Activated CD8-positive, alpha-beta T cell treated with anti-CD3 and anti-CD28 coated beads for 36 hours (primary cell): Measurements from ENCODE around the gene IL36B. TPM values are rescaled to one million over a fixed set of nuclear protein-coding genes. Genes with fewer than 3 reads are reported as not detected.

Source experiments
- ATAC-seq: fragments of 200-7000 bp; cut with Tn5 transposase; one replicate; pipeline ENCODE4 v1.10.0; 2021; ENCODE audit warnings: mild to moderate bottlenecking, moderate library complexity
- CTCF ChIA-PET: fragments of 350-600 bp; sonication (Branson Sonifier 250); formaldehyde crosslinking; loops from one replicate; lab custom pipeline; 2021; ENCODE audit warnings: antibody characterized with exemption; lab: Charles Lee
- POLR2A ChIA-PET: fragments of 350-600 bp; sonication (Branson Sonifier 250); formaldehyde crosslinking; loops from one replicate; lab custom pipeline; 2021; ENCODE audit warnings: antibody characterized with exemption; lab: Charles Lee
- DNase-seq: peaks from one replicate; pipeline ENCODE4 v3.0.0-alpha.2; 2020
- H3K27ac Mint-ChIP-seq: one replicate; pipeline ENCODE4 v1.8.0; 2021; ENCODE audit warnings: mild to moderate bottlenecking, mixed read lengths
- H3K27me3 Mint-ChIP-seq: one replicate; pipeline ENCODE4 v1.8.0; 2021; ENCODE audit warnings: mixed read lengths
- H3K36me3 Mint-ChIP-seq: one replicate; pipeline ENCODE4 v1.8.0; 2021; ENCODE audit warnings: low read depth, mixed read lengths
- H3K4me1 Mint-ChIP-seq: one replicate; pipeline ENCODE4 v1.8.0; 2021; ENCODE audit warnings: low read depth, mixed read lengths
- H3K4me3 Mint-ChIP-seq: one replicate; pipeline ENCODE4 v1.8.0; 2021; ENCODE audit warnings: mild to moderate bottlenecking, moderate library complexity, mixed read lengths
- H3K9me3 Mint-ChIP-seq: one replicate; pipeline ENCODE4 v1.8.0; 2021; ENCODE audit warnings: mixed read lengths
- intact Hi-C: fragments of 100-400 bp; cut with micrococcal nuclease; formaldehyde crosslinking; loops from one replicate; pipeline ENCODE4 v1.10.0; 2022
- total RNA-seq, 2 experiments: library from RNA; stranded (reverse); gene quantifications; one replicate each; pipeline ENCODE4 v1.2.3, GENCODE V29; 2021
- TF ChIP-seq, protein P1 (sequence below): fragments of 200-600 bp; IDR thresholded peaks from one replicate; pipeline ENCODE4 v1.8.0; 2022; ENCODE audit warnings: antibody characterized with exemption, mild to moderate bottlenecking

Gene IL36B
- total RNA-seq, 2 experiments from 2014 or later, result not detected

DNA sequence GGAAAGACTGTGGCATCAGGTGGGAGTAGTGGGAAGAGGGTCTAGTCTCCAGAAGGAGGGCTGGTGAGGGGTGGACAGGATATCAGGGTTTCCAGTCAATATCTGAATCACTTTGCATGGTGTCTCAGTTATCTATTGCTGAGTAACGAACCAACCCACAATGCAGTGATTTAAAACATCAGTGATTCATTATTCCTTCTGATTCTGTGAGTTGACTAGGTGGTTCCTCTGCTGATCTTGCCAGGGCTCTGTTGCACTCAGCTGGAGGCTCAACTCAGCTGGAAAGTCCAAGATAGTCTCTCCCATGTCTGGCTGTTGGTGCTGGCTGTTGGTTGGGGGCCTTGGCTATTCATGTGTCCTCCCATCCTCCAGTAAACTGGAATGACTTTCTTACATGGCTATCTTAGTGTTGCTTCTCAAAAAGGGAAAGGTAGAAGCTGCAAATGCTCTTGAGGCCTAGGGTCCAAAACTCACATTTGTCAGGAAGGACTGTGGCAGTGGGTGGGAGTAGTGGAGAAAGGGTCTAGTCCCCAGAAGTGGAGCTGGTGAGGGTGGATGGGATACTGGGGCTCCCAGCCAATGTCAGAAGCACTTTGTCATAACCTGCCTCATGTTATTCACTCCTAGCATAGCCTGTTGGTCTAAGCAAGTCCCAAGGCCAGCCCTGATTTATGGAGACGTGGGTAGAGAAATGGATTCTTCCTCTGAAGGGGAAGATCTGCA is 29.0 kb upstream of the IL36B start:
- Mint-ChIP-seq H3K4me1 (peaks cover 8% of the 10 kb centered on the region), H3K27ac (no peak overlapping the region), H3K4me3 (no peak overlapping the region), H3K9me3 (no peaks in the 10 kb centered on the region), H3K27me3 (no peaks in the 10 kb centered on the region), H3K36me3 (no peaks in the 10 kb centered on the region)
- CTCF ChIA-PET, result interaction anchor here (1.1 to 12.3 kb wide), 6 partner anchors 37 to 289 kb away, joined by 3 to 190 read pairs (median 6); no protein-coding TSS in a partner anchor
- POLR2A ChIA-PET, result interaction anchor here (0.6 kb wide), 2 partner anchors 11 to 530 kb away, joined by 3 read pairs; no protein-coding TSS in a partner anchor
- intact Hi-C loops, result no loop called here
- TF ChIP-seq, protein P1, sequence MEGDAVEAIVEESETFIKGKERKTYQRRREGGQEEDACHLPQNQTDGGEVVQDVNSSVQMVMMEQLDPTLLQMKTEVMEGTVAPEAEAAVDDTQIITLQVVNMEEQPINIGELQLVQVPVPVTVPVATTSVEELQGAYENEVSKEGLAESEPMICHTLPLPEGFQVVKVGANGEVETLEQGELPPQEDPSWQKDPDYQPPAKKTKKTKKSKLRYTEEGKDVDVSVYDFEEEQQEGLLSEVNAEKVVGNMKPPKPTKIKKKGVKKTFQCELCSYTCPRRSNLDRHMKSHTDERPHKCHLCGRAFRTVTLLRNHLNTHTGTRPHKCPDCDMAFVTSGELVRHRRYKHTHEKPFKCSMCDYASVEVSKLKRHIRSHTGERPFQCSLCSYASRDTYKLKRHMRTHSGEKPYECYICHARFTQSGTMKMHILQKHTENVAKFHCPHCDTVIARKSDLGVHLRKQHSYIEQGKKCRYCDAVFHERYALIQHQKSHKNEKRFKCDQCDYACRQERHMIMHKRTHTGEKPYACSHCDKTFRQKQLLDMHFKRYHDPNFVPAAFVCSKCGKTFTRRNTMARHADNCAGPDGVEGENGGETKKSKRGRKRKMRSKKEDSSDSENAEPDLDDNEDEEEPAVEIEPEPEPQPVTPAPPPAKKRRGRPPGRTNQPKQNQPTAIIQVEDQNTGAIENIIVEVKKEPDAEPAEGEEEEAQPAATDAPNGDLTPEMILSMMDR, result no peak
- DNase-seq (no peak), ATAC-seq (no peak)

DNA sequence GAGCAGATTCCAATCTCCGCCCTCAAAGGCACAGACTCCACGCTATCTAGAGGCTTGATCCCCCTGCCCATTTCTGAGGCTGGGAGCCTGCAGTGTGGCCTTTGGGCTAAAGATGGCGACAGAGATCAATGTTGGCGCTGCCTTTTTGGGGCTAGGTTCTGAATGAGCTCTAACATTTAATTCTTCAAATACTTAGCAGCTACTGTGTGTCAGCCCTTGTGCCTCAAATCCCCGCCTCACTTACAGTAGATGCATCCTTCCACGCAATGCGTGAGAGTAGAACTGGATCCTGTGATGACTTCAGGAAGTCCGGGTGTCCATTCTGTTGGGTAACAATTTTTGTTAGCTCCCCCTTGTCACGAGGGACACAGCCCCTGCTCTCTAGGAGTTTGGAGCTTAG is 27.5 kb upstream of the IL36B start:
- ATAC-seq, result peak; percentile 81
- Mint-ChIP-seq H3K9me3 (no peaks in the 10 kb centered on the region), H3K4me3 (no peak overlapping the region), H3K4me1 (peaks cover 12% of the 10 kb centered on the region), H3K27ac (no peak overlapping the region), H3K36me3 (no peaks in the 10 kb centered on the region), H3K27me3 (no peaks in the 10 kb centered on the region)
- POLR2A ChIA-PET, result no interaction called here
- intact Hi-C loops, result no loop called here
- CTCF ChIA-PET, result interaction anchor here (0.6 to 12.3 kb wide), 55 partner anchors 8 to 342 kb away, joined by 3 to 190 read pairs (median 5); partner anchors contain the start of genes IL1F10, IL1RN, IL36RN and PSD4
- DNase-seq, result peak; percentile 67
- TF ChIP-seq, protein P1, result peak; percentile 87

DNA sequence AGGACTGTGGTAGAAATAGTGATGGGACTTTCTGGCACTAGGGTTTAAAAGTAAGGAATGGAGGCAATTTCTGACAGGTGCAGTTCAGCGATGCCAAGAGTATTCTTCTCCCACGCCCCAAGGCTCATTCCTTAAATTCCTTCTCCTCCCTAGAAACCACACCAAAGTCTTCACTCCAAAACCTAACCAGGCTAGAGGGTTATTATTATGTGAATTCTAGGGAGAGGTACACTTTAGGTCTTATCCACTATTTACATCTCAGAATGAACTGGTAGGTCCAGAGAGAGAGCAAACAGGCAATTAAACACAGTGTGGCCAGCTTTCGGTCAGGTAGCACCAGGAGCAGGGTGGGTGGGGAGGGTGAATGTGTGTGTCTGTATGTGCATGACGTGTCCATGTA is 26.5 kb upstream of the IL36B start:
- DNase-seq, result no peak
- intact Hi-C loops, result no loop called here
- ATAC-seq, result no peak
- ChIA-PET POLR2A (no interaction called here), CTCF (interaction anchor here (1.3 to 12.3 kb wide), 24 partner anchors 7 to 311 kb away, joined by 3 to 190 read pairs (median 8); partner anchors contain the start of gene IL1F10)
- Mint-ChIP-seq H3K4me1 (peaks cover 16% of the 10 kb centered on the region), H3K4me3 (no peak overlapping the region), H3K27ac (no peak overlapping the region), H3K27me3 (no peaks in the 10 kb centered on the region), H3K36me3 (no peaks in the 10 kb centered on the region), H3K9me3 (no peaks in the 10 kb centered on the region)
- TF ChIP-seq, protein P1, result no peak

DNA sequence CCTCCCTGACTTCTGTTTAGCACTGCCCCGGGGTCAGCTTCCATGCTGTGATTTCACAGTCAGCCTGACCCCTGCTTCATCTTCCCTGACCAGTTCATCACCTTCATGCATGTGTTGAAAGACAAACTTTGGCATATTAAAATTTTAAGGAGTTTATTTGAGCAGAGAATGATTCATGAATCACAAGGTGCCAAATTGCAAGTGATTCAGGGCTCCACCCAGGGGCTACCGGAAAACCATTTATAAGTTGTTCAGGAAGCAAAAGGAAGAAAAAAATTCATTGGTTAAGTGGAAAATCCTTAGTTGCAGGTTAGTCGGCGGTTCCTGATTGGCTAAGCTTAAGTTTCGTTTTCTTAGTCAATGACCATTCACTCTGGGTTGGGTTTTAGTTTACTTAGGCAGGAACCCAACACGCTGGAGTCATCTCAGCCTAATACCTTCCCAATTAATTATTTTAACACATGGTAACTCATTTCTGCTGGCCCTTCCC is 25.7 kb upstream of the IL36B start:
- CTCF ChIA-PET, result interaction anchor here (0.6 to 12.3 kb wide), 10 partner anchors 10 to 126 kb away, joined by 3 to 190 read pairs (median 19); partner anchors contain the start of gene IL1F10
- Mint-ChIP-seq H3K4me3 (no peak overlapping the region), H3K27ac (no peak overlapping the region), H3K36me3 (no peaks in the 10 kb centered on the region), H3K9me3 (no peaks in the 10 kb centered on the region), H3K4me1 (peaks cover 14% of the 10 kb centered on the region), H3K27me3 (no peaks in the 10 kb centered on the region)
- DNase-seq (no peak), ATAC-seq (no peak)
- intact Hi-C loops, result no loop called here
- TF ChIP-seq, protein P1, result no peak
- POLR2A ChIA-PET, result no interaction called here

DNA sequence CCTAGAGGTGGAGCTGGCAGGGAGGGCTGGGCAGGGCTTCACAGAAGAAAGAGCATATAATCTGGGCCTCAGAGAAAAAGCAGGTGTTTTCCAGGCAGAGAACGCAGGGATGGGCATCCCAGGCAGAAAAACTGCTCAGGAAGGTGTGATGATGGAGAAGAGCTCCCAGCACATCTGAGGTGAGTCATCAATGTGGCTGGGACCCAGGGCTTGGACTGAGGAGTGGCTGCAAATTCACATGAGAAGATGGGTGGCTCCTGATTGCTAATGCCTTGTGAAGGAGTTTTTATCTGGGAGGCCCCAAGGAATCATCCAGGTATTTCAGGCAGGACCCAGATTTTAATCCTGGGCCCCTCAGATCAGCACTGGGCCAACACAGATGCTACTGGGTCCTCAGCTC is 25.3 kb upstream of the IL36B start:
- H3K27me3 Mint-ChIP-seq, result no peaks in the 10 kb centered on the region
- POLR2A ChIA-PET, result no interaction called here
- ATAC-seq, result no peak
- no peak for DNase-seq
- CTCF ChIA-PET, result interaction anchor here (0.6 to 12.3 kb wide), 9 partner anchors 11 to 313 kb away, joined by 3 to 190 read pairs (median 4); no protein-coding TSS in a partner anchor
- intact Hi-C loops, result no loop called here
- H3K36me3 Mint-ChIP-seq, result no peaks in the 10 kb centered on the region
- H3K4me3 Mint-ChIP-seq, result no peak overlapping the region
- no peaks in the 10 kb centered on the region for H3K9me3 Mint-ChIP-seq
- peaks cover 10% of the 10 kb centered on the region for H3K4me1 Mint-ChIP-seq
- TF ChIP-seq, protein P1, result no peak
- H3K27ac Mint-ChIP-seq, result no peak overlapping the region
